ENCODE data around the gene SLITRK1.

SLITRK1 gene

DNA sequence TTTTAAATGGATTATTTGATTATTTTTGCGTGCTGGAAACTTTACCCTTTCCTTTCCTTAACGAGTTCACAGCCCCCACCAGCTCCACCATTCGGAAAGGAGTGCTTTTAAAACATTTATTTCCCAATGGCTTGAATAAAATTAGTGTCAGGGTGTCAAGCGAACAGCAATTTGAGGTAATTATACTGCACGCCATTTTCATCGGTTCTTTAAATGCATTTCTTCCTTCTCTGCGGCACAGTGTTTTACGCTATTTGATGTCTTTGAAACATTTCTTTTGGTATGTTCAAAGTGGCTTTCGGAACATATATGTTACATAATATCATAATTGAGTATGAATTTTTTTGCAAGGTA, 309 bp upstream of the SLITRK1 start:
- TF ChIP-seq, protein P1, sequence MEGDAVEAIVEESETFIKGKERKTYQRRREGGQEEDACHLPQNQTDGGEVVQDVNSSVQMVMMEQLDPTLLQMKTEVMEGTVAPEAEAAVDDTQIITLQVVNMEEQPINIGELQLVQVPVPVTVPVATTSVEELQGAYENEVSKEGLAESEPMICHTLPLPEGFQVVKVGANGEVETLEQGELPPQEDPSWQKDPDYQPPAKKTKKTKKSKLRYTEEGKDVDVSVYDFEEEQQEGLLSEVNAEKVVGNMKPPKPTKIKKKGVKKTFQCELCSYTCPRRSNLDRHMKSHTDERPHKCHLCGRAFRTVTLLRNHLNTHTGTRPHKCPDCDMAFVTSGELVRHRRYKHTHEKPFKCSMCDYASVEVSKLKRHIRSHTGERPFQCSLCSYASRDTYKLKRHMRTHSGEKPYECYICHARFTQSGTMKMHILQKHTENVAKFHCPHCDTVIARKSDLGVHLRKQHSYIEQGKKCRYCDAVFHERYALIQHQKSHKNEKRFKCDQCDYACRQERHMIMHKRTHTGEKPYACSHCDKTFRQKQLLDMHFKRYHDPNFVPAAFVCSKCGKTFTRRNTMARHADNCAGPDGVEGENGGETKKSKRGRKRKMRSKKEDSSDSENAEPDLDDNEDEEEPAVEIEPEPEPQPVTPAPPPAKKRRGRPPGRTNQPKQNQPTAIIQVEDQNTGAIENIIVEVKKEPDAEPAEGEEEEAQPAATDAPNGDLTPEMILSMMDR (IDR thresholded peaks at IDR 0.05; ENCODE audit: borderline replicate concordance, control extremely low read depth, extremely low read depth, insufficient read depth, missing control alignments), result no peak
- DNase-seq (ENCODE audit: low spot score), result no peak
- in situ Hi-C loops (cut with MboI; ENCODE audit: low sequenced_read_pairs, unreplicated experiment), result no loop called here

DNA sequence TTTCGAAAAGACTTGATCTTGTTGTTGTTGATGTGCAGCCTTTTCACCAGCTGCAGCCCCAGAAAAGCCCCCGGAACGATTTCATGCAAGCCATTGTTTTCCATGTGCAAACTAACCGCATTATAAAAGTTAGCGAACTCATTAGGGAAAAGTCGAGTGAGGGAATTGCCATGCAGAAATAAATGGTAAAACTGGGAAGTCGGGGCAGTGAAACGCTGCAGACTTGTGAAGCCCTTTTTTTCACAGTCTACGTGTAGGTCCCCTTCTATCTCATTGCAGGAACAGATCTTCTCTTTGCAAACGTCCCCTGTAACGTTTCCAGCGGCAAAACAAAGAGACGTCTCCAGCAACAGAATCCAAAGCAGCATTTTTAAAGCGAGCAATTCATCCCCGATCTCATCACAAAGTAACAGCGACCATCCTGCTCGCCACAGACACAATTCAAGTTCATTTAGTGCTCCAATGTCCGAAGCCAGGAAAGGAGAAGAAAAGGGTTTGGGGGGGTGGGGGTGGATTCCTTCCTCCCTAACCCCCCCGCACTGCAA, 1.1 kb downstream of the SLITRK1 start:
- TF ChIP-seq, protein P1 (IDR thresholded peaks at IDR 0.05; ENCODE audit: borderline replicate concordance, control extremely low read depth, extremely low read depth, insufficient read depth, missing control alignments), result no peak
- in situ Hi-C loops (cut with MboI; ENCODE audit: low sequenced_read_pairs, unreplicated experiment), result no loop called here
- no peak for DNase-seq (ENCODE audit: low spot score)

DNA sequence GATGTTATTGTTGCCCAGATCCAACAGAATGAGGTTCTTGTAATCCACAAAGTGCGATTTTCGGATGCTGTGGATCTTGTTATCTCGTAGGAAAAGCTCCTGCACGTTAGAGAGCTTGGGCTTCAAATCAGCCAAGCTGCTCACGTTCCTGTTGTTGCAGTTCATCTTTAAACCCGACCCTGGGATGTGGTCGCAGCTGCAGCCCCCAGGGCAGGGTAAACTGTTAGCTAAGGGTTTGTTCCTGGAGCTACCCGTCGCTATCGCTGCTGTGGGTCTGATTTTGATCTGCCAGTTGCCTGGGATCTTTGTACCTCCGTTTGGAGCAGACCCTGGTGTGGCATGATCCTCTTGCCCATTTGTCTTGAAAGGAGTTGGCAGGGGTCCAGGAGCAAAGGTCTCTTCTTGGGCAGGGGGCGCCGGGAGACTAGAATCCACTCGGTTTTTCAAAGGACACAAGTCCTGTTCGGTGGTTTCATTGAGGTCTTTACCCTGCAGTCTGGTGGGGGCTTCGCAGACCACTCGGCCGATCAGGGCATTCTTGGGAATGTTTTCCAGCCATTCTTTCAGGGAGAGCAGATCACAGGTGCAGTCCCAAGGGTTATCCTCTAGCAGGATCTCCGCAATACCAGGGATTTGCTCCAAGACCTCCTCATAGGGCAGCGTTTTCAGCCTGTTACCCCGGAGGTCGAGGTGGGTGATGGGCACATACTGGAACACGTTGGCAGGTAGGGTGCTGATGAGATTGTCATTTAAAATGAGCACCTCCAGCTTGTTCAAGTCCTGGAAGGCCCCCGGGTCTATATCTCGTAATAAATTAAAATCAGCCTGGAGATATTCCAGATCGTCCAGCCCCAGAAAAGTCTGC, 1.8 kb downstream of the SLITRK1 start:
- DNase-seq (ENCODE audit: low spot score), result no peak
- in situ Hi-C loops (cut with MboI; ENCODE audit: low sequenced_read_pairs, unreplicated experiment), result no loop called here
- TF ChIP-seq, protein P1 (IDR thresholded peaks at IDR 0.05; ENCODE audit: borderline replicate concordance, control extremely low read depth, extremely low read depth, insufficient read depth, missing control alignments), result no peak

DNA sequence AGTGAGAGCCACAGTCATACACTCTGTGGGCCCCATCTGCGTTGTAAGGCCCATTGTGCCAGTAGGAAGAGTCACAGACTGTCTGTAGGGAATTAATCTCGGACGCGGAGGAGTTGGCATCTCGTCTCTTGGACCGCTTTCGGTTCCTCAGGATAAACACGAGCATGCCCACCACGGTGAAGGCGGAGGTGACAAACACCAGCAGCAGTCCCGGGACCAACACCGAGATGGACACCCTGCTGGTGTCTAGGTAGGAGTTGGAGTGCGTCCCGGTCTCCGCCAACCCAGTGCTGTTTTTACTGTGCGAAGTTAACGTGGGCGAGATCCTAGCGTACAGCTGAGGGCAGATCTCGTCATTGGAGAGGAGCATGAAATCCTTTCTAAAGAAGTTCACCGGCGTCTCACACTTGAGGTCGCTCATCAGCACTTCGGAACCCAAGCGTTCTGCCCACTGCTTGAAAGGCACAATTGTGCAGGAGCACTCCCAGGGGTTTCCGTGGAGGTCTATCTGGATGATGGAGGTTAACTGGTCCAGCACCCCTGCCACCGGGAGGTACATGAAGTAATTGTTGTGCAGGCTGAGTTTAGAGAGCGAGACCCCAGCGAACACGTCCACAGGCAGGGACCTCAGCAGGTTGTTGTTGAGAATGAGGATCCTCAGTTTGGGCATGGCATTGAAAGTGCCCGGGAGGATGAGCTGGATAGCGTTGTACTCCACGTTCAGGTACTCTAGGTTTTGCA, 2.7 kb downstream of the SLITRK1 start:
- in situ Hi-C loops (cut with MboI; ENCODE audit: low sequenced_read_pairs, unreplicated experiment), result no loop called here
- TF ChIP-seq, protein P1 (IDR thresholded peaks at IDR 0.05; ENCODE audit: borderline replicate concordance, control extremely low read depth, extremely low read depth, insufficient read depth, missing control alignments), result no peak
- no peak for DNase-seq (ENCODE audit: low spot score)

DNA sequence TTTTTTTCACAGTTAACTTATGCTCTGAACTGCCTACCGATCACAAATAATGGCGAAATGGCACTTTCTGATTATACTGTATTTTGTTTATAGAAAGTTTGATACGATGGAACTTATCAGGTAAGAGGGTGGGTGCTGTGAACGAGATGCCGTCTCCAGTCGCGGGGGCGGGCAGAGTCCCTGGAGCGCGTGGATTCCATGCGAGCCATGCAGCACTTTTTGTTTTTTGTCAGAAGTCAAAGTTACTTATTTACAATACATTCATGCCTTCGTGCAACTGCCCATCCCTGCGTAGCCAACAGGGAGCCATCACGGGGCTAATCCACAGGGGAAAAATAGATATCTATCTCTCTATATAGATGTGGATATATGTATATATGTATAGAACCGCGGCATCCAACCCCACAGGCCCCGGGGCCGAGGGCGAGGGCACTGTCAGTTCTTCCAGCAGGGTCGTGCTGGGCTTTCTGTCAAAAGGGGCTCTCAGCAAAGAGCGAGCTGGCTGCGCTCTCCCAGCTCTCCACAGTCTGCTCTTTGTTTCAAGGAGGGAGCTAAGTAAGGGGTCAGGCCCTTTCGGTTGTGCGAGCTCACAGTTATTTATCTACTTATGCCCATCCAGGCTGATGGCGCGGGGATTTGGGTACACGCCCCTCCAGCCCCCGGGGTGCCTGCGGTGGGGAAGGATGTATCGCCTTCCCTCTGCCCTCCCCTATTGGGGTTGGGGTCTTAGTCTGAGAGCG, 3.4 kb downstream of the SLITRK1 start:
- DNase-seq (ENCODE audit: low spot score), result no peak
- TF ChIP-seq, protein P1 (IDR thresholded peaks at IDR 0.05; ENCODE audit: borderline replicate concordance, control extremely low read depth, extremely low read depth, insufficient read depth, missing control alignments), result no peak
- in situ Hi-C loops (cut with MboI; ENCODE audit: low sequenced_read_pairs, unreplicated experiment), result no loop called here

Measured in GM13976 (cell line).